Central memory CD8-positive, alpha-beta T cell (primary cell): Measurements from ENCODE around the gene PCK1.

Source experiments
- ATAC-seq: fragments of 150-1000 bp; cut with Tn5 transposase; replicated peaks from 2 replicates; pipeline ENCODE4 v1.10.0; 2022; ENCODE audit warnings: mild to moderate bottlenecking, moderate FRiP score, moderate number of reproducible peaks; ENCODE audit not compliant: poor library complexity, severe bottlenecking; ENCODE audit errors: extremely low read depth
- DNase-seq, 2 donors: peaks; one replicate each; pipeline ENCODE4 v3.0.0; 2021; ENCODE audit warnings: low spot score in 2 of 2
- H3K27ac Mint-ChIP-seq: one replicate; pipeline ENCODE4 v1.8.0; 2022; ENCODE audit warnings: low read depth, mild to moderate bottlenecking, moderate library complexity, mixed read lengths
- H3K27me3 Mint-ChIP-seq: one replicate; pipeline ENCODE4 v1.8.0; 2022; ENCODE audit warnings: mixed read lengths
- H3K36me3 Mint-ChIP-seq: one replicate; pipeline ENCODE4 v1.8.0; 2022; ENCODE audit warnings: mild to moderate bottlenecking, moderate library complexity, mixed read lengths; ENCODE audit not compliant: insufficient read depth
- H3K4me1 Mint-ChIP-seq: one replicate; pipeline ENCODE4 v1.8.0; 2022; ENCODE audit warnings: mixed read lengths
- H3K4me3 Mint-ChIP-seq: one replicate; pipeline ENCODE4 v1.8.0; 2022; ENCODE audit warnings: mild to moderate bottlenecking, moderate library complexity, mixed read lengths
- H3K9me3 Mint-ChIP-seq: one replicate; pipeline ENCODE4 v1.8.0; 2022; ENCODE audit warnings: mixed read lengths

PCK1 gene

DNA sequence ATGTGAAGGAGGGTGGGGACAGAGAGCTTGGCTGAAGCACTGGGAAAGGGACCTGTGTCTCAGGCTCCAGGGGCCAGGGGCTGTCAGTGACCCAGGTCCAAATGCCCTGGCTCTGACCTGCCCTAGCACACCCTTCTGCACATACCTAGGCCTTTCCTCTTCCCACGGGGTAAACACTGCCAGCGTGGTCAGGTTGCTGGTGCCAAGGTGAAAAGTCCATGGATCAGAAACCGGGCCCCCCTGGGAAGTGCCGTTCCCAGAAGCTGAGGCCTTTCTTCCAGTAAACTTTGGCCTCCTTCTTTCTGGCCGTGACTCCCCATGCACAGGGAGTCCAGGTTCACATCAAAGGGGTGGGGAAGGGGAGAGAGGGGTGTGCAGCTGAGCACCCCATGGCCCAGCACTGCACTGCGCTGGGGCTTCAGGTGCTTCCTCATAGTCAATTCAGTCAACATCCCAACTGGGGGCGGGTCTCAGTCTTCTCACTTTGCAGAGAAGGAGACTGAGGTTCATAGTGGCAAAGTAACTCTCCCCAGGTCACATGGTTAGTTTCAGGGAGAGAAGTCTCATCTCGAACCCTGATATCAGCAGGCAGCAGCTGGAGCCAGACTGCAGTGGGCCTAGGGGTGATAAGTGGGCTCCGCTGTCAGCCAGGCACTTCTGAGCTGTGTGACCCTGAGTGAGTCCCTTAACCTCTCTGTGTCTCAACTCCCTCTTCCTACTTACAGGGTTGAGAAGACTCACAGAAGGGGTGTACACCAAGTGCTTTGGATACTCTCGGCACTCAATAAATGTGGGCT, 17.0 kb downstream of the PCK1 start:
- Mint-ChIP-seq H3K27me3 (peaks cover 35% of the 10 kb centered on the region), H3K9me3 (no peaks in the 10 kb centered on the region), H3K36me3 (no peaks in the 10 kb centered on the region), H3K4me1 (no peaks in the 10 kb centered on the region), H3K4me3 (no peak overlapping the region), H3K27ac (no peak overlapping the region)
- ATAC-seq (no peak), DNase-seq (no peak)

DNA sequence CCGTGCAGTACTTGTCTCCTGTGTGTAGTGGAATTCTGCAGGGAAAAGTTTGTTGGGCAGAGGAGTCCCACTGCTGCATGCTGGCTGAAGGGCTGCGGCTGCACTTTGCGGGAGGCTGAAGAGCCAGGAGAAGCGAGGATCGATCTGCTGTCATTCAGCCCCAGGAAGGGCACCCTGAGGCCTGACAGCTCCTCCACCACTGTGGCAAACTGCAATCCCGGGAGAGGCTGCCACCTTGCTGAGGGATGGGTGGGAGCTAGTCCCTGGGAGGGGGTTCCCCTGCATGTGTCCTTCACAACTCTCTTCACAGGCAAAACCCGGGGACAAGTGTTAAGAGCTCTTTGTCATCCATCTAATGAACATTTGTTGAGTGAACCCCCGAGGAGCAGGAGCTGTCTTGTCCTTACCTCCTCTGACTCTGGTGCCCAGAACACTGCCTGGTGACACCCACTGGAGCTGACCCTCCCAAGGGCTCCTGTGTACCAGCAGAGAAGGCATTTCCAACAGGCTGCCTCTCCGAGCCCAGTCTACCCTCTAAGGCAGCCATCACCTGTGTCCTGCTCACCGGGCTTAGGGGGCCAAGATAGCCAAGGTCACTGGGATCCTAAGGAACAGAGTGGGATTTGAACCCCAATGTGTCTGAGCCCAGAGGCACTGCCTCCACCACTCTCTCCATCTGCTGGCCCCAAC, 17.7 kb downstream of the PCK1 start:
- Mint-ChIP-seq H3K4me3 (no peak overlapping the region), H3K4me1 (peaks cover 4% of the 10 kb centered on the region), H3K36me3 (no peaks in the 10 kb centered on the region), H3K9me3 (no peaks in the 10 kb centered on the region), H3K27ac (no peak overlapping the region), H3K27me3 (peaks cover 42% of the 10 kb centered on the region)
- ATAC-seq: no peak
- no peak for DNase-seq

DNA sequence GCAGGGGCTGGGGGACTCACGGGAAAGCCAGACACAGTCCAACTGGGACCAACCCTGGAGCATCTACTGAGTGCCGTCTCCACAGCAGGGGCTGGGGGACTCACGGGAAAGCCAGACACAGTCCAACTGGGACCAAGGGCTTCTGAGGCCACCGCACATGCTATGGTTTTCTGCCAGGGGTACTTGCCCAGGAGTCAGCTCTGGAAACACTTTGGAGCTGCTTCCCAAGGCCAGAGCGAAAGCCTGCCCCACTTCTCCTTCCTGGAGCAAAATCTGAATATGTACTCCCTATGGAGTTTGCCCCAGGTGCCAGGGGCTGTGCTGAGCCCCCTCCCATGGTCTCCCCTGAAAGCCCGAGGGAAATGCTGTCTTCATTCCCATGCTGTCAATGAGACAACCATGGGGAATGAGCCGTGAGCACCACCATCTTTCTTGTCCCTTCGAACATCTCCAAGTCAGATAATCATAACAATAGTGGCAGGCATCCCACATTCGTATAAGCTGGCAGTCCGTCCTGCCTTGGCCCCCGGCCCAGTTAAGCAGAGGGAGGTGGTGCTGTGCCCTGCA, 18.5 kb downstream of the PCK1 start:
- H3K4me1 Mint-ChIP-seq: peaks cover 5% of the 10 kb centered on the region
- no peak overlapping the region for H3K4me3 Mint-ChIP-seq
- H3K27ac Mint-ChIP-seq: no peak overlapping the region
- peaks cover 50% of the 10 kb centered on the region for H3K27me3 Mint-ChIP-seq
- no peaks in the 10 kb centered on the region for H3K36me3 Mint-ChIP-seq
- DNase-seq (no peak), ATAC-seq (no peak)
- H3K9me3 Mint-ChIP-seq: no peaks in the 10 kb centered on the region

DNA sequence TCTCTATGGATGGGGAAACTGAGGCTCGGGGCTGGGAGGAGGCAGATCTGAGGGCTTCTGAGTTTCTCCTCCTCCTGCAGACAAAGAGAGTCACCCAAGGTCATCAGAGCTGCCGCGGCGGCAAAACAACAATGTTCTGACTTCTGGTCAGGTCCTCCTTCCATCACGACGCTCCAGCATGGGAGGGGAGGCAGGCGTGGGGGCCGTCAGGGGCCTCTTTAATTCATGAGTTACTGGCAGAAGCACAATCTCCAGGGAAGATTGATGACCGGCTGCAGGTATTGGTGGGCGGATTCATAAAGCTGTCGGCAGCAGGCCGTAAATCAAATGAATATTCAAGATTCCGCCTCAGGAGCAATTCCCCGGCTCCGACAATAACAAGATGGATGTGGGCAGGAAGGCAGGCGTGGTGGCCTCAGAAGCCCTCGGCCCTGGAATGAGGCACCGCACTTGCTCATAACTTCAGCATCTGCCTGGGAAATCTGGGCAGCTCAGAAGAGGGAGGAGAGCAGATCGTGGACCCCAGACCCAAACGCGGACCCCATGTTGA, 19.1 kb downstream of the PCK1 start:
- Mint-ChIP-seq H3K36me3 (no peaks in the 10 kb centered on the region), H3K27me3 (peaks cover 56% of the 10 kb centered on the region)

DNA sequence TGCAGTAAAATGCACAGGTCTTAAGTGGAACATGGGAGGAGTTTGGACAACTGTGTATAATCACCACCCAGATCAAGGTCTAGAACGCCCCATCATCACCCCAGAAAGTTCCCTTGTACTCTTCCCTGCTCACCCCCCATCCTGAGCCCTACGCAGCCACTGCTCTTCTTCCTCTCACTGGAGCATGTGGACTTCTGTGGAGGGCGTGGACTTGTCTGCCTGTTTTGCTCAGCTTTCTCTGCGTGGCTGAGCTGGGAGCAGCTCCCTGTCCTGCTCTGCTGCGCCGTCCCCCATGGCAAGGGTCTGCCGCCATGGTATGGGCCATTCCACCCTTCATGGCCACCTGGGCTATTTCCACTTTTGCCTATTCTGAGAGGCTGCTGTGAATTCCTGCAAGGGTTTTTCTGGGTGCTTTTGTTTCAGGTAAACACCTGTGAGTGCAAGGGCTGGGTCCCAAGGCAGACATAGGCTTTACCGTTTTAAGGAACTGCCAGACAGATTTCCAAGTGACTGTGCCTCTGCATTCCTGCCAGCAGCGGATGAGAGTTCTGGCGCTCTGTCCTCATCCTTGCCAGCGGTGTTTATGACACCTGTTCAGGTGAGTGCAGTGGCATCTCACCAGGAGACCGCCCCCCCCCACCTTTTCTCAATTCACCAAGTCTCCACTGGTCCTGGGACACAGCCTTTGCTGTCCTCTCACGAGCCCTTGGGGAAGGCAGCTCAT, 19.7 kb downstream of the PCK1 start:
- H3K4me3 Mint-ChIP-seq: no peak overlapping the region
- H3K36me3 Mint-ChIP-seq: no peaks in the 10 kb centered on the region
- DNase-seq (no peak), ATAC-seq (no peak)
- no peak overlapping the region for H3K27ac Mint-ChIP-seq
- peaks cover 62% of the 10 kb centered on the region for H3K27me3 Mint-ChIP-seq
- H3K9me3 Mint-ChIP-seq: no peaks in the 10 kb centered on the region
- peaks cover 5% of the 10 kb centered on the region for H3K4me1 Mint-ChIP-seq

More for the DNA sequence above, 19.1 kb downstream of the PCK1 start:
- ATAC-seq (no peak), DNase-seq (no peak)
- Mint-ChIP-seq H3K4me3 (no peak overlapping the region), H3K27ac (no peak overlapping the region), H3K4me1 (peaks cover 5% of the 10 kb centered on the region), H3K9me3 (no peaks in the 10 kb centered on the region)

DNA sequence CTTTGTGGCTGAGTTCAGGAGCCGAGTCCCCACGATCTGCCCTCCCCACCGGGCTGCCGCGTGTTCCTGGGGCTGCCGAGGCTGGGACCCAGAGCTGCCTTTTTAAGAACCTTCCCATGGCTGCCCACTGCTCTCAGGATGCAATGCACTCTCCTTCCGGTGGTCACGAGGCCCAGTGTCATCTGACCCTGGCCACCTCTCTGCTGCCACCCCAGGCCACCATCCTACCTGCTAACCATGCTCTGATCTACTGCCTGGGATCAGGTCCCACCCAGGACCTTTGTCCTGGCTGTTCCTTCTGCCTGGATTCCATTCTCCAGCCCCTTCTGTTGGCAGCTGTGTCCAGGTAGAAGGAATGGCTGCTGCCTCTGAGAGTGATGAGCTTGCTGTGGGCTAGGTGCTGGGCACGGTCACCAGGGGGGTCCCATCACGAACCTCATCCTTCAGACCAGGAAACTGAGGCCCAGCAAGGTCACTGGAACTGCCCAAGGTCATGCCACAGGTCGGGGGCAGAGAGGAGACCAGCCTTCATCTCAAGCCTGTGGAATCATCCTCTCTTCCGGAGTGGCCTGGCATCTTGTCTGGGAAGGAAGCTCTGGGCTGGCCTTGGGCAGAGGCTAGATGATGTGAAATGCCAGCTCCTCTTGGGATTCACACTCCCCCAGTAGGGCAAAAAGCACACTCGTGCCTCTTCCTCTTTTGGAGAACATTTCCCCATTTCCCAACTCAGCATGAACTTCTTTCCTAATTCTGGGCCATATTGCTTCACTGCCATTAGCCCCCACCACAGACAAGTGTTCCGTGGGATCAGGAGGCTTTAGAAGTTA, 20.5 kb downstream of the PCK1 start:
- no peak overlapping the region for H3K4me3 Mint-ChIP-seq
- H3K27me3 Mint-ChIP-seq: peaks cover 69% of the 10 kb centered on the region
- peaks cover 5% of the 10 kb centered on the region for H3K4me1 Mint-ChIP-seq
- no peaks in the 10 kb centered on the region for H3K36me3 Mint-ChIP-seq
- DNase-seq: no peak
- ATAC-seq: no peak
- no peaks in the 10 kb centered on the region for H3K9me3 Mint-ChIP-seq
- H3K27ac Mint-ChIP-seq: no peak overlapping the region

DNA sequence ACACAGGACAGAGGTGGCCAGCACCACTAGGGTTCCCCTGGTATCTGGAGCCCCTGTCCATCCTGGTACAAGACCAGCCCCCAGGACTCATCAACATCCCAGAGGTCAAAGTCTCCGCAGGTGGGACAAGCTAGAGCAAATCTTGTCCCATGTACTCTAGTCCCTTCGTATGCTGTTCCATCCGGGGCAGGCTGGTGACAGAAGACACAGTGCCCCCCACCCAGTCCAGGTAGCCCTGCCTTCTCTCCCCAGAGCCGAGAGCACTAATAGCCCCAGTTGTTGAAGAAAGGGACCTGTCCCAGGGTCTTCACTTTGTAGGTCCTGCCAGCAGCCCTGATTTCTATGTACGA, 21.1 kb downstream of the PCK1 start:
- Mint-ChIP-seq H3K4me3 (no peak overlapping the region), H3K27ac (no peak overlapping the region), H3K27me3 (peaks cover 75% of the 10 kb centered on the region), H3K4me1 (peaks cover 5% of the 10 kb centered on the region), H3K36me3 (no peaks in the 10 kb centered on the region), H3K9me3 (no peaks in the 10 kb centered on the region)
- ATAC-seq: no peak
- no peak for DNase-seq

DNA sequence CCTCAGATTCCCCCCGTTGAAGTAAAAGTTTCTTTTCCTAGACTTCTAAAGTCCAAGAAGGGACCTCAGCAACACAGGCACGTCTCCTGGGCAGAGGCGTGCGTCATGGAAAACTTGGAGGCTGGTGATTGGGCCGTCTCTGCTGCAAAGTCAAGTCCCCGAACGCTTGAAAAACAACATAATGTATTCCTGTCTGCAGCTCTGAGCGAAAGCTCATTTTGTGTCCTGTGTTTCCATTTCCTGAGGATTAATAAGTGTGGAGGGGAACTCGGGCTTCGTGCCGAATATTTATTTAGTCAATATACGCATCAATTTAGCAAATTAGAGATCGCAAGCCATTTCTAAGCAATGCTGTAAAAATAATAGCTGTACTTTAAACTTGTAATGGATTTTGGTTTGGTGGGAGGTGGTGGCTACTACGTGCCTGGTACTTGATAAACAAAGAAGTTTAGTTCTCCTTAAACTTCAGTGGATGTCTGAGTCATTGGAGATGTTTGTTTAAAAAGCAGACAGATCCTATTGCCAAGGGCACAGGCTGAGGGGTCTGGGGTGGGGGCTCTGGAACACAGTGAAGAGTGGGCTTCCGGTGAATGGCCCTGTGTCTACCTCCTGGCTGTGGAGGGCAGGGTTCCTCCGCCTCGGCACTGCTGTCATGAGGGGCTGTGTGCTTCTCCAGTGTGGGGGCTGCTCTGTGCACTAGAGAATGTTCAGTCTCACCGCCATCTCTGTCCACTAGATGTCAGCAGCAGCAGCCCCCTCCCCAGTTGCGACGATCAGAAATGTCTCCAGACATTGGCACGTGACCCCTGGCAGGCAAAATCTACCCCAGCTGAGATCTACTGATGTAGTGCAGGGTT, 21.8 kb downstream of the PCK1 start:
- no peak overlapping the region for H3K27ac Mint-ChIP-seq
- H3K9me3 Mint-ChIP-seq: no peaks in the 10 kb centered on the region
- H3K27me3 Mint-ChIP-seq: peaks cover 78% of the 10 kb centered on the region
- no peak overlapping the region for H3K4me3 Mint-ChIP-seq
- H3K4me1 Mint-ChIP-seq: peaks cover 5% of the 10 kb centered on the region
- no peaks in the 10 kb centered on the region for H3K36me3 Mint-ChIP-seq
- ATAC-seq (no peak), DNase-seq (no peak)

DNA sequence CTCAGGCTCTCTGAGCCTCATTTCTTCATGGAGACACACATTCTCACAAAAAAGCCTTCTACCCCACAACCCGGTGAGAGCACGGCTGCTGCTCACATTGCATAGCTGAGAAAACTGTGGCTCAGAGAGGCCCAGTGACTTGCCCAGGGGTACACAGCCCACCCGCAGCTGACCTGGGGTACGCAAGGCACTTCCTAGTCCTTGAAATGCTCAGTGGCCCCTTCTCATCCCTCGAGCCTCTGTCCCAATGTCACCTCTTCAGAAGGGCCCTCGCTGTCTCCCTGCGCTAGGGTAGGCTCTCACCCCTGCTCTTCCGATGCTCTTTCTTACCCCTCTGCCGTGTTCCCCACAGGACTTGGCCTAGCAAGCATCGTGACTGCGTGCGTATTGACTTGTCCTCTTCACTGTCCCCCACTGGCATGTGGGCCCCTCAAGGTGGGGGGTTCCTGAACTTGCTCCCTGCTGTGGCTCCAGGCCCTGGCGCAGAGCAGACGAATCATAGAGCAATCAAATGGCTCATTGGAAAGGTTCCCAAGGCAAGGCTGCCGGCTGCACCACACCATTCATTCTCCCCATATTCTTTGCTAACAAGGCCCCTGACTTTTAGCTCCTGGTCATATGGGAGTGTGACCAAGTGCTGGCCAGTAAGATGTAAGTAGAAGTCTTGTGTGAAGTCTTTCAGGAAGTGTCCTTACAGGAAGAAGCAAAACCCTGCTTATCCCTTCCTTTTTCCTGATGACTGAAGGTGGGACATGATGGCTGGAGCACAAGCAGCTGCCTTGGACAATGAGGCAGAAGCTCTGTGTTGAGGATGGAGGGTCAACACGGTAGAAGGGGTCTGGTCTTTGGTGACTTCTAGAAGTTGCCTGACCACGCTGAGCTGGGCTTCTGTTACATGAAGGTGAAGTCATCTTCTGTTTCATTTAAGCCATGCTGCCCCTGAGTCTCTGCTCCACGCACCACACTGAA, 22.7 kb downstream of the PCK1 start:
- Mint-ChIP-seq H3K4me3 (no peak overlapping the region), H3K27ac (peak overlapping the region; percentile 38), H3K9me3 (no peaks in the 10 kb centered on the region), H3K27me3 (peaks cover 78% of the 10 kb centered on the region), H3K4me1 (peaks cover 5% of the 10 kb centered on the region), H3K36me3 (no peaks in the 10 kb centered on the region)
- ATAC-seq: no peak
- DNase-seq: no peak

DNA sequence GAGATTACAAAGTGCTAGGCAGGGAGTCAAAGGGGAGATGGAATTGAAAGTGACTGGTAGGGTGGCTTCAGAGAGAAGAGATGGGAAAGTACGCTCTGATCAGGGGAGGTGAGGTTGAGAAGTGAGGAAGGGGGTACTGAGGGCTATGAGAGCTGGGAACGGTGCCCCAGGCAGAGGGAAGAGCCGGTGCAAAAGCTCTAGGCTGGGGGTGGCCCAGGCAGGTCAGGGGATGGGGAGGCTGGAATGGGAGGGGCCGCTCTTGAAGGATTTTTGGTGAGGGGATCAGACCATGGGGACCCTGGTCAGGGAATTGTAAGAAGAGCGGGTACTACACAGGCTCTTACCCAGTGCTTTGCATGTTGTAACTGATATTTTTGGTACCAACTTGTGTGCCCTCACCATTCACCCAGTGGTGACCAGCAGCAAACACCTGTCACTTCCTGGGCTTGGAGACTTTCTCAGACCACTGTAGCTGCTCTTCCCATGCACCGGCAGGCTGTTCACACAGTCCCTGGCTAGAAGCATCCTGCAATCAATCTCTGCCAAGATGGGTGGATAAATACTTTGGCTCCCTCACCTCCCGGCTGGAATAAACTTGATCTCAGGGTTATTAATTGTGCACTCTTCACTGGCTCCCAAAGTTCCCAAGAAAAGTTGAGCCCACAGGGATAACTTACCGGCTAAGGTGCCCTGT, 24.0 kb downstream of the PCK1 start:
- no peak for ATAC-seq
- no peaks in the 10 kb centered on the region for H3K9me3 Mint-ChIP-seq
- H3K36me3 Mint-ChIP-seq: no peaks in the 10 kb centered on the region
- no peak overlapping the region for H3K4me3 Mint-ChIP-seq
- H3K27me3 Mint-ChIP-seq: peaks cover 73% of the 10 kb centered on the region
- H3K4me1 Mint-ChIP-seq: peaks cover 5% of the 10 kb centered on the region
- no peak overlapping the region for H3K27ac Mint-ChIP-seq
- no peak for DNase-seq
